ENCODE results near the gene MYL10.
"Not testable (repeated sequence)": the region's sequence is repeated elsewhere in the genome, so short reads cannot be mapped to it uniquely, and the experiment has no call there.

Gene MYL10

GRCh38 chr7:101617451-101618206, 11.5 kb downstream of the MYL10 start:
- no peak for DNase-seq

DNA sequence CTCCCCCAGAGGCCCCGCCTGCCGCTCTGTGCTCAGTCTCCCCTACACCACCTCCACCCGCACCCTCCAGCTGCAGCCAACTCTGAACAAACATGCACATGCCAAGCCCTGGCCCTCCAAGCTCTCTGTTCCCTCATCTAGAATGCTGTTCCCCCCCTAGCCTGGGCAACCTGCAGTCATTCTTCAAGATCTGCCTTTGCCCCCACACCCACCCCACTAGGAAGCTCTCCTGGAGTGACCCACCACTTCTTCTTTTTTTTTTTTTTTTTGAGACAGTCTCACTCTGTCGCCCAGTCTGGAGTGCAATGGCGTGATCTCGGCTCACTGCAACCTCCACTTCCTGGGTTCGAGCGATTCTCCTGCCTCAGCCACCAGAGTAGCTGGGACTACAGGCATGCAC, 13.7 kb downstream of the MYL10 start:
- DNase-seq = no peak

GRCh38 chr7:101614939-101615302, 14.2 kb downstream of the MYL10 start:
- DNase-seq = no peak

GRCh38 chr7:101614098-101614938, 14.8 kb downstream of the MYL10 start:
- no peak for DNase-seq

DNA sequence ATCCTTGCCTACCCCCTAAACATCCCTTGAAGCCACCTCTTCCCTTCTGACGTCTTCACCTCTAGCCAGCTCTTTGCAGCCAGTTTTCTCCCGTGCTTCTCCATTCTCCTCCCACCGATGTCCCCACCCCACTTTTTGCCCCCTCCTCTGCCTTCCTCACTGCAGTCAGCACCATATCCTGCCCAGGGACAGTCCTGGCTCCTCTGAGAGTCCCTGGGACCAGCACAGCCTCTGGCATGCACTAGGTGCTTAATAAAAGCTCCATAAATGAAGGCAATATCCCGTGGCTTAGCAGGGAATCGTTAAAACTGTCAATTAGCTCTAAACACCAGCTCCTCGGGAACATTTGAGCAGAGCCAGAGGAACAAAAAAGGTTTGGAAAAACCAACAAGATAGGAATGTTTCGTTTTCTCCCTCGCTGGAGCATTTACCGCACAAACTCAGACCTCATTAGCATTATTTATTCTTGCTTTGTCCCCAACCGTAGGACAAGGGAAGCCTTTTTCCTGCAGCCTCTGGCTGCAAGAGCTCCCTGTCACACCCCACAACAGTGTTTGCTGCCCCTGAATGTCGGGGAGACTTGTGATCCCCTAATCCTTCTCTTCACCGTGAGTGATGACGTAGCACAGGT, 16.1 kb downstream of the MYL10 start:
- DNase-seq = no peak

DNA sequence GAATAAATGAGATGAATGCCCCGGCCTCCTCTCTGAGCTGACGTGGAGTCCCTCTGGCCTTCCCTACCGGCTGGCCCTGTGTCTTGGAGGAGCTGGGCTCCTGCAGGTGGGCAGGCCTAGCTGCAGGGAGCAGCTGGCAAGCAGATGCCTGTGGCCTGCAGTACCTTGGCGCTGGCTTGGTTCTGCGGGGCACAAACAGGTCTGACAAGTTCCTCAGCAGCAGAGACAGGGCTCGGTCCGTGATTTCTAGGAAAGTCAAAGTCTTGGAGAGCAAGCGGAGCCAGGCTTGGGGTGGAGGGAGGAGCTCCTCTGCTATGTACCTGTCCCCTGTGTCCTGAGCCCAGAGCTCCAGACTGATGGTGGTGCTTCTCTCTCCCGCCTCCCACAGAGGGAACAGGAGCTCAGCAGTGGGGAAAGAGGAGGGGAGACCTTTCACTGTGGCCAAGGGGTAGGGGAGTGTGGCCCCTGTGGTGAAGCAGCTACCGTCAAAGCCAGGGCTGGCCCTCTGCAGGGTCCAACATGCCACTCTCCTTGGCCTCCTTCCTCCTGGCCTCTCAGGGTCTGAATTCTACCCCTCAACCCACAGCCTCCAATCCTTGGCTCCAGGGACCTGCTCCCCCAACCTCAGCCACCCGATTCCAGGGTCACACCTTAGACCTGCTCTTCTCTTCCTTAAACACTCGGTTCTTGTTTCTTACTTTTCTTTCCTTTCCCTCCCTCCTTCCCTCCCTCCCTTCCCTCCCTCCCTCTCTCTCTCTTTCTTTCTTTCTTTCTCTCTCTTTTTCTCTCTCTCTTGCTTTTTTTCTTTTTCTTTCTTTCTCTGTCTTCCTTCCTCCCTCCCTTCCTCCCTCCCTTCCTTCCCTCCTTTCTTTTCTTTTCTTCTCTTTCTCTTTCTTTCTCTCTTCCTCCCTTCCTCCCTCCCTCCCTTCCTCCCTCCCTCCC, 20.1 kb downstream of the MYL10 start:
- DNase-seq = no peak

DNA sequence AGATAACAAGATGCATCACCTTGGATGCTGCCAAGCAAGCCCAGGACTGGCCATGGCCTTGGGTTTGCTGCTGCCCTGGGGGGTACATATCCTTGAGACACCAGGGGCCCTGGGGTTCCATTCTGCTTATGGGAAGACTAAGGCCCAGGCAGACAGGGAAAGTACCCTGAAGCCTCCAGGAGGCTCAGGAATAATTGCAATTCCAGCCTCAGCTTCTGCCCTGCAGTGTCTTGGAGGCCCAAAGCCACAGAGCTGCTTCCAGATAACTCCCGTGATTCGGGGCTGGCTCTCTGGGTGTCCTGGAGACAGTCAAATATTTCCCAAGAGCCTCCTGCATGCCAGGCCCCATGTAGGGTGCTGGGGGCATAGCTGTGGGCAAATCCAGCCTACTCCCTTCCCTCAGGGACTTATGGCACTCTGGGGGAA, 22.6 kb downstream of the MYL10 start:
- DNase-seq = no peak

DNA sequence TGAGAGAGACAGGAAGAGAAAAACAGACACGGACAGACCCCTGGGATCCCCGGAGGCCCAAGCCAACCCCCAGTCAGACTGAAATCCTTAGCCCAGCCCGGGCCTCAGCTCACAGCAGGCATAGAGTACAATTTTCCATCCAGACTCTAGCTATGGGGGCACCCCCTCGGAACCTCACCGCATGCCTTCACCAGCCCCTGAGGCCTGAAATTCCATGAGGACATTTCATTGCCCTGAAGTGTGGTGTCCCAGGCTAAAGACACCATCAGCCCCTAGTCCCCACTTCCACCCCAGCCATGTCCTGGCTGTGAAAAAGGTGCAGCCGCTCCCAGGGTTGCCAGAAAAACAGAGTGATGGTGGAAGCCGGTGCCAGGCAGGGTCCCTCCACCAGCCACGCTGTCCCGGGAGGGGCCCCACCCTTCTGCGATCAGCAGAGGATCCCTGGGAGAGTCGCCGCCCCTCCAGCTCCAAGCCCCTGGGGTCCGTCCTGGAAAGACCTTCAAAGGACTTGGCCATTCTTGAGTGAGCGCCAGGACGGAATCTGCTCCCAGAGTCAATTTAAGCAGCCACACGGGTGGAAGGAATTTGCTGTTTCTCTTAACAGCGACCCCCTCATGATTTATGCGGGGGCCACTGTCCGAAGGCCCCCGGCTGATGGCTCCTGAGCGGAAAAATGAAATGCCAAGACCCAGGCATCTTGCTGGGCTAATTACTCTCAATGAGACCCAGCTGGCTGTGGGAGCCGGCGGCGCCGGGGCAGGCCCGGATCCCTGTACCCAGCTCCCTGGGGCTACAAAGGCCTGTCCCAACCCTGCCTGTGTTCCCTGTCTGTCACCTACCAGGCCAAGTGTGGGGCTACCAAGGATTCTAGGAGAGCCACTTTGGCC, 23.2 kb downstream of the MYL10 start:
- DNase-seq = no peak

- not testable (repeated sequence) for DNase-seq
Observed at GRCh38 chr7:101604934-101605332, 24.2 kb downstream of the MYL10 start.

DNA sequence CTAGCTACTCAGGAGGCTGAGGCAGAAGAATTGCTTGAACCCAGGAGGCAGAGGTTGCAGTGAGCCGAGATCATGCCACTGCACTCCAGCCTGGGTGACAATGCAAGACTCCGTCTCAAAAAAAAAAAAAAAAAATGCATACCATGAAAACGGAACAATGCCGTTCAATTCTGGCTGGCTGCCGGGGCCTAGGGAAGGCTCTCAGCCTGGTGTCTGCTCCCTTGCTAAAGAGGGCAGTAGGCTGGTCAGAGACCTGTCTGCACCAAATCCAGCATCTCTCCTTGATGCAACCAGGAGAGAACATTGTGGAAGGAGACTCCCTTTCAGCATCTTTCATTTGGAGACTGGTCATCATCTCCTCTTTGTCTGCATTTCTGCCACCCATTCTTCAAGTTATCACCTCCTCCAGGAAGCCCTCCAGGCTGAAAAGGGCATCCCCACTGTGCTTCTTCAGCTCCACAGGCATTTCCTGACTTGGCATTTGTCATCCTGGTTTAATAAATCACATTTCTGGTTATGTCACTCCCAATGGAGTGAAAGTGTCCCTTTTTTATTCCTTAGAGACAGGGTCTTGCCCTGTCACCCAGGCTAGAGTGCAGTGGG, 24.7 kb downstream of the MYL10 start:
- no peak for DNase-seq

GRCh38 chr7:101602484-101603241, 26.4 kb downstream of the MYL10 start:
- DNase-seq = peak; percentile 66

- DNase-seq = no peak
Observed at GRCh38 chr7:101602082-101602481, 27.0 kb downstream of the MYL10 start.

- no peak for DNase-seq
Observed at GRCh38 chr7:101599787-101600186, 29.3 kb downstream of the MYL10 start.

GRCh38 chr7:101598986-101599771, 29.9 kb downstream of the MYL10 start:
- no peak for DNase-seq

DNA sequence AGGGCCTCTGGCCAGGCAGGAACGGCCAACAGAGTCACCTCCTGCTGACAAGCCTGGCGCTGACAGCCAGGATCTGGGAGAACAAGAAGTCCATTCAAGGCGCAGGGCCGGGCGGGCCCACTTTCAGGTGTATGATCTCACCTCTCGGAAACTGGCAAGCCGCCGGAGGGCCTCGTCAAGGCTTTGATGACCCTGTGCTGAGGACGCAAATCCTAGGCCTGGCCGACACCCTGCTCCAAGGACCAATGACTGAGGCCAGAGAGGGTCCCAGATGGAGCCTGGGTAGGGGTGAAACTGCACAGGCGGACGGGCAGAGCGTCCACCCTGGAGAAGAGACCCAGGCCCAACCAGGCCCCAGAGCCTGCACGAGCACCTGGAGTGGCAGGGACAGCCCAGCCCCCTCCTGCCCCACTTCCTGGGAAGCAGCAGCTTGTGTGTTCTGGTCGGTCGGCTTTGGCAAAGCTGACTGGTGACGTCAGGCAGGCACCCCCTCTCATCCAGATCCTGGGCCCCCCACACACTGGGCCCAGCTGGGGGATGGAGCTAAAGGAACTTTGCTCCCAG, 30.6 kb downstream of the MYL10 start:
- DNase-seq = no peak

GRCh38 chr7:101597941-101598340, 31.2 kb downstream of the MYL10 start:
- no peak for DNase-seq

GRCh38 chr7:101596898-101597297, 32.2 kb downstream of the MYL10 start:
- DNase-seq = no peak

DNA sequence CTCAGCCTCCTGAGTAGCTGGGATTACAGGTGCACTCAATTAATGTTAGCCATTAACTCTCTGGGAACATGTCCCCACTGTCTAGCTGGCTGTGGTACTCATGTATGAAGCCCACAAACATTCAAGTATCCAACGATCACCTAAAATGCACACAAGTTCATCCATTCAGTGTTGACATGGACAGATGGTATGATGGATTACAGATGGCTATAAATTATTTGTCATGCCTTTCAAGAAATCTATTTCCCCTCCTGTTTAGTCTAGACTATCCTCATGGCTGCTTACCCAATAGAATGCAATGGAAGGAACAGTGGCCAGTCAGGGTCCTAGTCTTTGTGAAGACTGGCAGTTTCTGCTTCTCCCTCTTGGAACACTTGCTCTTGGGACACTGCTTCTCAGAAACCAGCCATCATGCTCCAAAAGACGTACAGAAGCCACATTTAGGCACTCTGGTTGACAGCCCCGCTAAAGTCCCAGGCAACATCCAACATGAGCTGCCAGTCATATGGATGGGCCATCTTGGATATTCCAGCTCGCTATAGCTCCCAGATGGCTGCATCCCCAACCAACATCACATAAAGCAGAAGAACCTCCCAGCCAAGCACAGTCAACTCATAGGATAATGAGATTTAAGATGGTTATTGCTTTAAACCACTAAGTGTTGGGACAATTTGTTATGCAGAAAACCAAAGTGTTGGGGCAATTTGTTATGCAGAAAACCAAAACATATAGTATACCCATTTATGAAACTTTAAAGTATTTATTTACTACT, 33.1 kb downstream of the MYL10 start:
- no peak for DNase-seq
